Subcutaneous adipose tissue (tissue), 4 donors: ENCODE measurements around the gene LIN7A. TPM values are rescaled to one million over a fixed set of nuclear protein-coding genes. Genes with fewer than 3 reads are reported as not detected.

Source experiments
- CTCF ChIP-seq: fragments of 450-650 bp; IDR thresholded peaks from one replicate; pipeline ENCODE4 v1.5.1; 2016; ENCODE audit warnings: low read depth, mild to moderate bottlenecking, control low read depth, antibody characterized with exemption, moderate library complexity
- total RNA-seq, 4 donors: library from RNA; depleted of rRNA; stranded (reverse); fragments of >200 nt; gene quantifications; one replicate each; pipeline ENCODE4 v1.1.0, GENCODE V29; 2016

The LIN7A gene
- total RNA-seq, 4 donors from 2014 or later, result 11.1 to 14.4 (median 12.5) TPM

GRCh38 chr12:80924437-80924836 lies 13.3 kb downstream of the LIN7A start:
- no peak for TF ChIP-seq CTCF

DNA sequence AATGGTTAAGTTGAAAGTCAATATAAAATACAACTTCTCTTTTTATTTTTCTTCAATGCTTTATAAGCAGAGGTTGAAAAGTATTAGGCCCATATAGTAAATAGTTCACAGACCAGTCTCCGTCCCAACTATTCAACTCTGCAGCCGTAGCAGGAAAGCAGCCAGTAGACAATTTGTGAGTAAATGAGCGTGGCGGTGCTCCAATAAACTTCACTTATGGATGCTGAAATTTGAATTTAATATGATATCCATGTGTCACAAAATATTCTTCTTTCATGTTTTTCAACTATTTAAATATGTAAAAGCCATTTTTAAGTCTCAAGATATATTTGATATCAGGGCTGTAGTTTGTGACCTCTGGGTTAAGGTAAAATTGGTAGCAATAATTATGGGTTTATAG lies 17.7 kb downstream of the LIN7A start:
- TF ChIP-seq CTCF, result no peak

DNA sequence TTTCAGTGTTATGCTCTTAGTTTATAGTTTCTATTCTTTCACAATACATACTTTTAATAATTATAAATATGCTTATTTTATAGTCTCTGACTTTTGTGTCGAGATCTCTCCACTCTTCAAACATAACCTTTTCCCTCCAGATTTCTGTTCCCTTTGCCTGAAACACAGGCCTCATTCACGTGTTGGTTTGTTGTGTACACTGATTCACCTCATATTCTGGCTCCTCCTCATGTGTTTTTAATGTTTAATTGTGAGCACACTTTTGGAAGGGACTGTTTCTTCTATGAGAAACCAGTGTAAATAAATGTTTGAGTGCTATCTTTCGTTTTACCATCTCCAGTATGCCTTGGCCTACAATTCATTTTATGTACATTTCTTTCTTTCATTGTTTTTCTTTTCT lies 20.1 kb downstream of the LIN7A start:
- no peak for TF ChIP-seq CTCF

GRCh38 chr12:80912901-80913770 lies 24.6 kb downstream of the LIN7A start:
- no peak for TF ChIP-seq CTCF

DNA sequence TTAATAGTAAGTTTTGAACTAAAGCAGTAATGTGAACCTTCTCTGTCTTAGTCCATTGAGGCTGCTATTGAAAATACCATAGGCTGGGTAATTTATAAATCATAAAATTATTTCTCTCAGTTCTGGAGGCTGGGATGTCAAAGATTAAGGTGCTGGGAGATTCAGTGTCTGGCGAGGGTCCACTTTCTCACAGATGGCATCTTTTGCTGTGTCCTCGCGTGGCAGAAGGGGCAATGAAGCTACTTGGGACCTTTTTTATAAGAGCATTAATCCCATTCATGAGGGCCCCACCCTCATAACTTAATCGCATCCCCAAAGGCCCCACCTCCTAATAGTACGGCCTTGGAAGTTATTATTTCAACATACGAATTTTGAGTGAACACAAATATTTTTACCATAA lies 28.4 kb downstream of the LIN7A start:
- no peak for TF ChIP-seq CTCF

GRCh38 chr12:80902711-80903110 lies 35.0 kb downstream of the LIN7A start:
- no peak for TF ChIP-seq CTCF

DNA sequence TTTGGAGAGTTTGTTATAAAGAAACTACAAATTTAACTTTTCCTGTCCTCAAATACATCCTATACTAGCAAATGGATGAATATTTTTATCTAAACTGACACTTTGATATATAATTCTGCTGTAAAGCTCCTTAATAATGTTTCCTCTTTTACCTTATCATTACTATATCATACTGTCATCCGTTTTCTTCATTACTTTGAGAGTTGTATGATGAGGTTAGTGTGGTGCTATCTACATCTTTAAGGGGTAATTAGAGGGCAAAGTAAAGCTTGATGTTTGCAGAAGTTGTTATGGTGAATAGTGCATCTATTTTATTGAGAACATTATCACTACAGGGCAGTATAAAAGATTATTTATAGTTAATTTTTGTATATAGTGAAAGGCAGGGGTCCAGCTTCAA lies 36.1 kb downstream of the LIN7A start:
- no peak for TF ChIP-seq CTCF
